Psoas muscle (tissue), 8 donors: ENCODE results near the gene CTNNBIP1. TPM values are rescaled to one million over a fixed set of nuclear protein-coding genes. Genes with fewer than 3 reads are reported as not detected.
A peak's percentile ranks its signal among the peaks of the same experiment; 100 is the strongest.

Experiments used
- ATAC-seq, 4 donors: fragments of 200-7000 bp; cut with Tn5 transposase; one replicate each; pipeline ENCODE4 v1.9.1; 2020; ENCODE audit warnings: moderate library complexity in 3 of 4, mild to moderate bottlenecking in 2 of 4
- DNase-seq, 2 donors: peaks; one replicate each; pipeline ENCODE4 v3.0.0-alpha.2; 2020
- H3K27ac ChIP-seq: fragments of 200-600 bp; one replicate; pipeline ENCODE4 v1.8.0; 2022
- H3K27me3 ChIP-seq, 3 donors: fragments of 200-600 bp in 1 of 3; one replicate each; pipeline versions ENCODE4 v1.6.1 to v1.8.0; 2013 to 2022; ENCODE audit warnings: low read length in 2 of 3, mild to moderate bottlenecking in 2 of 3, moderate library complexity in 1 of 3; ENCODE audit not compliant: insufficient read depth in 3 of 3
- H3K36me3 ChIP-seq, 2 donors: fragments of 200-600 bp in 1 of 2; one replicate each; pipeline versions ENCODE4 v1.6.1 to v1.8.0; 2013 to 2022; ENCODE audit warnings: low read depth in 1 of 2, mild to moderate bottlenecking in 1 of 2, moderate library complexity in 1 of 2; ENCODE audit not compliant: insufficient read depth in 1 of 2
- H3K4me1 ChIP-seq: fragments of 200-600 bp; one replicate; pipeline ENCODE4 v1.8.0; 2022
- H3K4me3 ChIP-seq: fragments of 200-600 bp; one replicate; pipeline ENCODE4 v1.8.0; 2022; ENCODE audit warnings: mild to moderate bottlenecking
- H3K9me3 ChIP-seq: fragments of 200-600 bp; one replicate; pipeline ENCODE4 v1.8.0; 2022
- CTCF ChIP-seq: fragments of 200-600 bp; IDR thresholded peaks from one replicate; pipeline ENCODE4 v1.8.0; 2022; ENCODE audit warnings: antibody characterized with exemption
- WGBS, 3 donors: extraction: QIAGEN DNeasy Blood & Tissue Kit; methylation state at CpG; one replicate each; pipeline versions ENCODE4 v1.1.6 to v1.1.7; 2013; 5-methylcytosine and 5-hydroxymethylcytosine counted together
- intact Hi-C, 2 donors: fragments of 100-400 bp; cut with DNase I; formaldehyde crosslinking; loops; one replicate each; pipeline versions ENCODE4 v1.11.0 to v1.14.2; 2022
- polyA plus RNA-seq, 3 donors: library from polyadenylated mRNA; stranded (reverse); fragments of 200-250 nt; gene quantifications; one replicate each; pipeline ENCODE4 v1.2.3, GENCODE V29; 2013
- total RNA-seq, 4 donors: library from RNA; stranded (reverse); fragmentation: NEBNext Ultra II Directional in 2 of 4; extraction: Animal tissue kit (Norgen Biotek cat#: 25700) in 2 of 4; gene quantifications; one replicate each; pipeline versions ENCODE4 v1.2.1 to v1.2.4, GENCODE V29; 2021 to 2023
- donor health status: healthy with polysubstance abuse.
- donor health status: DM: no; HTN: no; CAD: no; lungs with moderate emphysema.
- donor health status: Bipolar disorder and iron deficiency.
- donor health status: healthy.
- donor health status: DM: yes; HTN: yes; CAD: no.
- donor health status: DM: no; HTN: no; CAD: no.
- donor health status: DM: no; HTN: no; CAD: no.
- donor health status: DM: yes; HTN: yes; CAD: no.

CTNNBIP1 gene
- total and polyA plus RNA-seq, 7 donors = 5.9 to 18.5 (median 12.7) TPM

GRCh38 chr1:9825093-9826074, 84.7 kb downstream of the CTNNBIP1 start:
- no peaks in the 10 kb centered on the region for H3K27me3 ChIP-seq
- TF ChIP-seq CTCF = no peak
- ATAC-seq (peak; percentile 79 to 90 (median 86)), DNase-seq (peak; percentile 62 to 85)
- H3K36me3 ChIP-seq = no peaks in the 10 kb centered on the region
- peaks cover 36% of the 10 kb centered on the region for H3K4me1 ChIP-seq
- 12 to 17% (median 16%) methylated on average over 16 to 17 of the region's 17 CpGs for WGBS, 3 donors
- peak overlapping the region; percentile 83 for H3K27ac ChIP-seq
- peak overlapping the region; percentile 73 for H3K4me3 ChIP-seq
- no peaks in the 10 kb centered on the region for H3K9me3 ChIP-seq
- intact Hi-C loops = no loop called here

GRCh38 chr1:9824702-9825089, 85.4 kb downstream of the CTNNBIP1 start:
- Histone ChIP-seq H3K27ac (peak overlapping the region; percentile 83), H3K4me3 (peak overlapping the region; percentile 73), H3K27me3 (no peaks in the 10 kb centered on the region), H3K36me3 (no peaks in the 10 kb centered on the region), H3K9me3 (no peaks in the 10 kb centered on the region), H3K4me1 (peaks cover 36% of the 10 kb centered on the region)
- 14 to 21% (median 20%) methylated on average over 12 of the region's 12 CpGs for WGBS, 3 donors
- TF ChIP-seq CTCF = no peak
- peak in 2 of 4 donors; percentile 3 to 9 for ATAC-seq
- intact Hi-C loops = loop anchor here in 1 of 2 donors (5.0 kb wide), 1 partner anchor 43 kb away; no protein-coding TSS in a partner anchor
- no peak for DNase-seq

- Histone ChIP-seq H3K4me1 (peaks cover 36% of the 10 kb centered on the region), H3K36me3 (no peaks in the 10 kb centered on the region), H3K4me3 (peak within 1 kb of the TSS; percentile 73), H3K9me3 (no peaks in the 10 kb centered on the region), H3K27me3 (no peaks in the 10 kb centered on the region), H3K27ac (peak within 1 kb of the TSS; percentile 83)
- peak; percentile 69 to 83 (median 78) for ATAC-seq
- 1 to 2% (median 2%) methylated on average over 32 to 93 of the region's 93 CpGs for WGBS, 3 donors
- intact Hi-C loops = loop anchor here in 1 of 2 donors (5.0 kb wide), 1 partner anchor 43 kb away; no protein-coding TSS in a partner anchor
- no peak for TF ChIP-seq CTCF
- DNase-seq = peak; percentile 93 to 95
Observed at GRCh38 chr1:9823943-9824701, 85.9 kb downstream of the CTNNBIP1 start, which contains the start of gene CLSTN1. Gene CLSTN1 (minus strand): TSS chr1:9823965. CDS start chr1:9823733, 232 bp downstream.

- Histone ChIP-seq H3K9me3 (no peaks in the 10 kb centered on the region), H3K27ac (peak overlapping the region; percentile 83), H3K36me3 (no peaks in the 10 kb centered on the region), H3K4me3 (peak overlapping the region; percentile 73), H3K4me1 (peaks cover 36% of the 10 kb centered on the region), H3K27me3 (no peaks in the 10 kb centered on the region)
- peak; percentile 8 to 23 (median 10) for ATAC-seq
- WGBS, 3 donors = 0 to 1% (median 0%) methylated on average over 29 to 40 of the region's 40 CpGs
- intact Hi-C loops = loop anchor here in 1 of 2 donors (5.0 kb wide), 1 partner anchor 44 kb away; no protein-coding TSS in a partner anchor
- DNase-seq = no peak
- no peak for TF ChIP-seq CTCF
Observed at GRCh38 chr1:9823693-9823942, 86.5 kb downstream of the CTNNBIP1 start.
